Hepatocyte (in vitro differentiated cells): Measurements from ENCODE around the gene RPL9.

Experiments used
- CTCF ChIP-seq: fragments of 200-600 bp; sonication (generic); IDR thresholded peaks from 2 replicates; pipeline ENCODE4 v1.5.1; 2016; ENCODE audit warnings: antibody characterized with exemption, mild to moderate bottlenecking; ENCODE audit not compliant: poor library complexity
- EZH2 ChIP-seq: fragments of 200-600 bp; sonication (generic); IDR thresholded peaks from 2 replicates; pipeline ENCODE4 v1.6.1; 2016; ENCODE audit warnings: antibody characterized with exemption, mild to moderate bottlenecking, borderline replicate concordance

GRCh38 chr4:39480902-39481695 is 22.4 kb upstream of the RPL9 start:
- TF ChIP-seq CTCF: no peak
- no peak for TF ChIP-seq EZH2
